H9 (cell line): ENCODE measurements around the gene PHEX. TPM values are rescaled to one million over a fixed set of nuclear protein-coding genes. Genes with fewer than 3 reads are reported as not detected.

Experiments
- DNase-seq: peaks from one replicate; pipeline ENCODE4 v3.0.0-alpha.2; 2017
- H2AFZ ChIP-seq: one replicate; pipeline ENCODE4 v1.6.1; 2013; ENCODE audit warnings: mild to moderate bottlenecking, low read length, control low read depth, moderate library complexity
- H2AK5ac ChIP-seq: 2 replicates; pipeline ENCODE4 v1.6.1; 2013; ENCODE audit warnings: low read length, control low read depth, mixed read lengths; ENCODE audit not compliant: insufficient read length
- H2BK120ac ChIP-seq: one replicate; pipeline ENCODE4 v1.6.1; 2013; ENCODE audit warnings: low read depth, mild to moderate bottlenecking, low read length, control low read depth, inconsistent platforms; ENCODE audit not compliant: poor library complexity, severe bottlenecking
- H2BK12ac ChIP-seq: 2 replicates; pipeline ENCODE4 v1.6.1; 2013; ENCODE audit warnings: low read length, control low read depth, mixed read lengths, low read depth; ENCODE audit not compliant: insufficient read length
- H2BK15ac ChIP-seq: 2 replicates; pipeline ENCODE4 v1.6.1; 2013; ENCODE audit warnings: low read depth, low read length, control low read depth
- H2BK20ac ChIP-seq: one replicate; pipeline ENCODE4 v1.6.1; 2013; ENCODE audit warnings: low read depth, mild to moderate bottlenecking, low read length, control low read depth, inconsistent platforms; ENCODE audit not compliant: poor library complexity, severe bottlenecking
- H2BK5ac ChIP-seq: 2 replicates; pipeline ENCODE4 v1.6.1; 2013; ENCODE audit warnings: low read length, control low read depth, mixed read lengths; ENCODE audit not compliant: insufficient read length
- H3K14ac ChIP-seq: 2 replicates; pipeline ENCODE4 v1.6.1; 2013; ENCODE audit warnings: low read length, control low read depth; ENCODE audit not compliant: insufficient read depth
- H3K18ac ChIP-seq: 2 replicates; pipeline ENCODE4 v1.6.1; 2013; ENCODE audit warnings: low read depth, mild to moderate bottlenecking, mixed read lengths, low read length, control low read depth; ENCODE audit not compliant: insufficient read length
- H3K23ac ChIP-seq: 2 replicates; pipeline ENCODE4 v1.6.1; 2013; ENCODE audit warnings: low read length, control low read depth, mixed read lengths, low read depth; ENCODE audit not compliant: insufficient read length
- H3K23me2 ChIP-seq: 2 replicates; pipeline ENCODE4 v1.6.1; 2013; ENCODE audit warnings: low read depth, mild to moderate bottlenecking, mixed read lengths, low read length, control low read depth; ENCODE audit not compliant: insufficient read length, poor library complexity, severe bottlenecking
- H3K27ac ChIP-seq: 2 replicates; pipeline ENCODE4 v1.5.1; 2013; ENCODE audit warnings: low read length, control low read depth, mixed read lengths, low read depth; ENCODE audit not compliant: insufficient read length
- H3K27me3 ChIP-seq: 2 replicates; pipeline ENCODE4 v1.6.1; 2013; ENCODE audit warnings: low read length, control low read depth, inconsistent platforms; ENCODE audit not compliant: insufficient read depth
- H3K4ac ChIP-seq: 2 replicates; pipeline ENCODE4 v1.6.1; 2013; ENCODE audit warnings: low read depth, mild to moderate bottlenecking, control low read depth, inconsistent platforms, low read length, moderate library complexity
- H3K4me1 ChIP-seq: 2 replicates; pipeline ENCODE4 v1.6.1; 2013; ENCODE audit warnings: low read length, control low read depth, inconsistent platforms; ENCODE audit not compliant: insufficient read depth
- H3K4me2 ChIP-seq: 2 replicates; pipeline ENCODE4 v1.6.1; 2013; ENCODE audit warnings: low read length, control low read depth, mixed read lengths; ENCODE audit not compliant: insufficient read length, insufficient read depth
- H3K56ac ChIP-seq: 2 replicates; pipeline ENCODE4 v1.6.1; 2013; ENCODE audit warnings: low read depth, mild to moderate bottlenecking, mixed read lengths, low read length, control low read depth; ENCODE audit not compliant: insufficient read length
- H3K79me1 ChIP-seq: 2 replicates; pipeline ENCODE4 v1.6.1; 2013; ENCODE audit warnings: low read depth, mild to moderate bottlenecking, moderate library complexity, low read length, control low read depth, inconsistent platforms; ENCODE audit not compliant: insufficient read depth, poor library complexity, severe bottlenecking
- H3K79me2 ChIP-seq: 2 replicates; pipeline ENCODE4 v1.6.1; 2013; ENCODE audit warnings: low read length, control low read depth, inconsistent platforms; ENCODE audit not compliant: insufficient read depth
- H3K9ac ChIP-seq: 2 replicates; pipeline ENCODE4 v1.6.1; 2013; ENCODE audit warnings: low read length, control low read depth, mixed read lengths; ENCODE audit not compliant: insufficient read length; ENCODE audit errors: extremely low read depth
- H3K9me3 ChIP-seq: one replicate; pipeline ENCODE4 v1.6.1; 2013; ENCODE audit warnings: low read depth, low read length, inconsistent platforms; ENCODE audit not compliant: control insufficient read depth
- H3T11ph ChIP-seq: one replicate; pipeline ENCODE4 v1.6.1; 2013; ENCODE audit warnings: mild to moderate bottlenecking, low read length, control low read depth, inconsistent platforms
- H4K20me1 ChIP-seq: one replicate; pipeline ENCODE4 v1.6.1; 2013; ENCODE audit not compliant: control insufficient read depth, insufficient read length, insufficient read depth
- H4K5ac ChIP-seq: 2 replicates; pipeline ENCODE4 v1.6.1; 2013; ENCODE audit warnings: low read depth, mild to moderate bottlenecking, mixed read lengths, low read length, control low read depth; ENCODE audit not compliant: insufficient read length
- H4K8ac ChIP-seq: replicated peaks from 2 replicates; pipeline ENCODE4 v1.6.1; 2013; ENCODE audit warnings: low read length, control low read depth, mixed read lengths, low read depth; ENCODE audit not compliant: insufficient read length
- H4K91ac ChIP-seq: 2 replicates; pipeline ENCODE4 v1.6.1; 2013; ENCODE audit warnings: low read depth, mild to moderate bottlenecking, moderate library complexity, mixed read lengths, low read length, control low read depth; ENCODE audit not compliant: insufficient read length
- H3K27ac Mint-ChIP-seq, 3 experiments: 2 replicates in 2 of 3; 3 replicates in 1 of 3; pipeline ENCODE4 v1.8.0; 2020 to 2021; ENCODE audit warnings: mixed read lengths in 3 of 3, mild to moderate bottlenecking in 1 of 3, moderate library complexity in 1 of 3
- H3K27me3 Mint-ChIP-seq: 2 replicates; pipeline ENCODE4 v1.8.0; 2021; ENCODE audit warnings: low read depth, mild to moderate bottlenecking, moderate library complexity, mixed read lengths
- H3K36me3 Mint-ChIP-seq, 3 experiments: 2 replicates in 2 of 3; 3 replicates in 1 of 3; pipeline ENCODE4 v1.8.0; 2020 to 2021; ENCODE audit warnings: low read depth in 3 of 3, mixed read lengths in 3 of 3; ENCODE audit not compliant: insufficient read depth in 1 of 3
- H3K4me1 Mint-ChIP-seq, 2 experiments: 2 replicates each; pipeline ENCODE4 v1.8.0; 2020; ENCODE audit warnings: mixed read lengths in 2 of 2
- H3K4me3 Mint-ChIP-seq, 2 experiments: 2 replicates in 1 of 2; 3 replicates in 1 of 2; pipeline ENCODE4 v1.8.0; 2020 to 2021; ENCODE audit warnings: mild to moderate bottlenecking in 2 of 2, mixed read lengths in 2 of 2, moderate library complexity in 1 of 2
- H3K9me3 Mint-ChIP-seq, 2 experiments: 2 replicates in 1 of 2; 3 replicates in 1 of 2; pipeline ENCODE4 v1.8.0; 2020; ENCODE audit warnings: mild to moderate bottlenecking in 2 of 2, mixed read lengths in 2 of 2, moderate library complexity in 1 of 2
- WGBS: extraction: QIAGEN DNeasy Blood & Tissue Kit; methylation state at CpG from one replicate; pipeline ENCODE4 v1.1.7; 2013; ENCODE audit warnings: missing lambda C conversion rate, low lambda C conversion rate, mixed read lengths; ENCODE audit not compliant: insufficient read length; ENCODE audit errors: extremely low coverage; 5-methylcytosine and 5-hydroxymethylcytosine counted together
- total RNA-seq: library from RNA; stranded (reverse); gene quantifications from 2 replicates; pipeline ENCODE4 v1.2.1, GENCODE V29; 2021
- TF ChIP-seq, protein P1 (sequence below): fragments of 200-600 bp; sonication (generic); conservative IDR thresholded peaks from 3 replicates; pipeline ENCODE4 v1.8.0; 2021; ENCODE audit warnings: antibody characterized with exemption, mild to moderate bottlenecking

PHEX gene
- total RNA-seq, 1 experiment from 2014 or later: 0.11 TPM

DNA sequence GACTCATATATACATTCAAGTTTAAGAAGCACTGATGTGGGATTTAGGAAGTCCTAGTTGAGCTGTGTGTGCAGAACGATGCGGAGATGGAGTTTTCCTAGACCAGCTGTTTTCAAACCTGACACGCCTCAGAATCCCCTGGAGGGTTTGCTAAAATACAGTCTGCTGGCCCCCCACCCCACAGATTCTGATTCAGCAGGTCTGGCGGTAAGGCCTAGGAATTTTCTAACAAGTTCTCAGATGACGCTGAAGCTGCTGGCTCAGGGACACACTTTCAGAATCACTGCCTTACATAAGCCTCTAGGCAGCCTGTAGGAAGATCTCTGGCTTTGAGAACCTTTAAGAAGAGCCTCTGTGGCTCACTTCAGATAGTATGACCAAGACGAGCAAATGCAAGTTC, 73.1 kb downstream of the PHEX start:
- Mint-ChIP-seq H3K4me1 (peaks cover 0 to 13% of the 10 kb centered on the region in 2 experiments; a peak in 3 of 4 replicates), H3K4me3 (no peak overlapping the region), H3K9me3 (peaks cover 11 to 30% of the 10 kb centered on the region in 2 experiments), H3K27me3 (no peaks in the 10 kb centered on the region), H3K27ac (no peak overlapping the region), H3K36me3 (peaks cover 0 to 8% (median 7%) of the 10 kb centered on the region in 3 experiments; a peak in 2 of 7 replicates)
- Histone ChIP-seq H3K9ac (no peak overlapping the region), H4K5ac (no peak overlapping the region), H3K4me1 (no peaks in the 10 kb centered on the region), H3K4ac (no peak overlapping the region), H3K79me2 (no peaks in the 10 kb centered on the region; the same call in 1 of the 2 replicates), H3K4me2 (no peak overlapping the region), H2BK12ac (no peak overlapping the region), H2BK20ac (no peak overlapping the region), H3K23me2 (no peaks in the 10 kb centered on the region), H3K79me1 (no peaks in the 10 kb centered on the region), H3T11ph (no peak overlapping the region), H3K27me3 (no peaks in the 10 kb centered on the region), H3K14ac (no peak overlapping the region), H2BK5ac (no peak overlapping the region), H3K18ac (no peak overlapping the region), H2BK15ac (no peak overlapping the region), H3K56ac (no peak overlapping the region), H3K27ac (no peak overlapping the region), H2BK120ac (no peak overlapping the region), H4K20me1 (no peaks in the 10 kb centered on the region), H2AK5ac (no peak overlapping the region), H4K91ac (no peak overlapping the region), H2AFZ (no peak overlapping the region), H3K9me3 (no peaks in the 10 kb centered on the region), H4K8ac (no peak overlapping the region), H3K23ac (no peak overlapping the region)
- WGBS: no CpG with 5 or more reads among the region's 6 CpGs
- no peak for DNase-seq
- TF ChIP-seq, protein P1, sequence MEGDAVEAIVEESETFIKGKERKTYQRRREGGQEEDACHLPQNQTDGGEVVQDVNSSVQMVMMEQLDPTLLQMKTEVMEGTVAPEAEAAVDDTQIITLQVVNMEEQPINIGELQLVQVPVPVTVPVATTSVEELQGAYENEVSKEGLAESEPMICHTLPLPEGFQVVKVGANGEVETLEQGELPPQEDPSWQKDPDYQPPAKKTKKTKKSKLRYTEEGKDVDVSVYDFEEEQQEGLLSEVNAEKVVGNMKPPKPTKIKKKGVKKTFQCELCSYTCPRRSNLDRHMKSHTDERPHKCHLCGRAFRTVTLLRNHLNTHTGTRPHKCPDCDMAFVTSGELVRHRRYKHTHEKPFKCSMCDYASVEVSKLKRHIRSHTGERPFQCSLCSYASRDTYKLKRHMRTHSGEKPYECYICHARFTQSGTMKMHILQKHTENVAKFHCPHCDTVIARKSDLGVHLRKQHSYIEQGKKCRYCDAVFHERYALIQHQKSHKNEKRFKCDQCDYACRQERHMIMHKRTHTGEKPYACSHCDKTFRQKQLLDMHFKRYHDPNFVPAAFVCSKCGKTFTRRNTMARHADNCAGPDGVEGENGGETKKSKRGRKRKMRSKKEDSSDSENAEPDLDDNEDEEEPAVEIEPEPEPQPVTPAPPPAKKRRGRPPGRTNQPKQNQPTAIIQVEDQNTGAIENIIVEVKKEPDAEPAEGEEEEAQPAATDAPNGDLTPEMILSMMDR: no peak
